ENCODE measurements around the gene SPINK7.
"Not testable (repeated sequence)": the region's sequence is repeated elsewhere in the genome, so short reads cannot be mapped to it uniquely, and the experiment has no call there.

SPINK7 gene

GRCh38 chr5:148311484-148311883 is 739 bp upstream of the SPINK7 start:
- no peak for DNase-seq (ENCODE audit: low spot score)
- TF ChIP-seq CTCF (IDR thresholded peaks at IDR 0.05; ENCODE audit: poor library complexity, severe bottlenecking) = no peak
- Histone ChIP-seq H3K9me3 (ENCODE audit: severe bottlenecking) (no peaks in the 10 kb centered on the region), H3K27me3 (ENCODE audit: insufficient read depth, poor library complexity, severe bottlenecking) (no peaks in the 10 kb centered on the region), H3K27ac (ENCODE audit: poor library complexity, severe bottlenecking) (no peak overlapping the region), H3K4me3 (ENCODE audit: severe bottlenecking) (no peak overlapping the region), H3K36me3 (ENCODE audit: low read depth) (no peaks in the 10 kb centered on the region), H3K4me1 (ENCODE audit: insufficient read depth, poor library complexity, severe bottlenecking) (no peaks in the 10 kb centered on the region)
- ATAC-seq (ENCODE audit: low read depth) = no peak

GRCh38 chr5:148314187-148314586 is 2.0 kb downstream of the SPINK7 start:
- Histone ChIP-seq H3K27me3 (ENCODE audit: insufficient read depth, poor library complexity, severe bottlenecking) (no peaks in the 10 kb centered on the region), H3K36me3 (ENCODE audit: low read depth) (no peaks in the 10 kb centered on the region), H3K4me3 (ENCODE audit: severe bottlenecking) (no peak overlapping the region), H3K9me3 (ENCODE audit: severe bottlenecking) (no peaks in the 10 kb centered on the region), H3K4me1 (ENCODE audit: insufficient read depth, poor library complexity, severe bottlenecking) (no peaks in the 10 kb centered on the region), H3K27ac (ENCODE audit: poor library complexity, severe bottlenecking) (no peak overlapping the region)
- peak; percentile 52 for TF ChIP-seq CTCF (IDR thresholded peaks at IDR 0.05; ENCODE audit: poor library complexity, severe bottlenecking)
- peak; percentile 83 for ATAC-seq (ENCODE audit: low read depth)
- DNase-seq (ENCODE audit: low spot score) = no peak

GRCh38 chr5:148314731-148315130 is 2.5 kb downstream of the SPINK7 start:
- H3K36me3 ChIP-seq (ENCODE audit: low read depth) = no peaks in the 10 kb centered on the region
- no peaks in the 10 kb centered on the region for H3K4me1 ChIP-seq (ENCODE audit: insufficient read depth, poor library complexity, severe bottlenecking)
- H3K27me3 ChIP-seq (ENCODE audit: insufficient read depth, poor library complexity, severe bottlenecking) = no peaks in the 10 kb centered on the region
- TF ChIP-seq CTCF (IDR thresholded peaks at IDR 0.05; ENCODE audit: poor library complexity, severe bottlenecking) = no peak
- no peak overlapping the region for H3K27ac ChIP-seq (ENCODE audit: poor library complexity, severe bottlenecking)
- no peak for ATAC-seq (ENCODE audit: low read depth)
- DNase-seq (ENCODE audit: low spot score) = no peak
- H3K4me3 ChIP-seq (ENCODE audit: severe bottlenecking) = no peak overlapping the region
- no peaks in the 10 kb centered on the region for H3K9me3 ChIP-seq (ENCODE audit: severe bottlenecking)

- H3K27ac ChIP-seq (ENCODE audit: poor library complexity, severe bottlenecking) = peak overlapping the region; percentile 21
- not testable (repeated sequence) for ATAC-seq (ENCODE audit: low read depth); H3K27me3 ChIP-seq (ENCODE audit: insufficient read depth, poor library complexity, severe bottlenecking); H3K36me3 ChIP-seq (ENCODE audit: low read depth); H3K4me1 ChIP-seq (ENCODE audit: insufficient read depth, poor library complexity, severe bottlenecking); DNase-seq (ENCODE audit: low spot score); H3K9me3 ChIP-seq (ENCODE audit: severe bottlenecking)
- peak overlapping the region; percentile 31 for H3K4me3 ChIP-seq (ENCODE audit: severe bottlenecking)
Observed at GRCh38 chr5:148320011-148320963, 8.1 kb downstream of the SPINK7 start.

GRCh38 chr5:148333262-148333849 is 21.1 kb downstream of the SPINK7 start:
- Histone ChIP-seq H3K27ac (ENCODE audit: poor library complexity, severe bottlenecking) (no peak overlapping the region), H3K27me3 (ENCODE audit: insufficient read depth, poor library complexity, severe bottlenecking) (no peaks in the 10 kb centered on the region), H3K4me3 (ENCODE audit: severe bottlenecking) (no peak overlapping the region), H3K36me3 (ENCODE audit: low read depth) (no peaks in the 10 kb centered on the region), H3K4me1 (ENCODE audit: insufficient read depth, poor library complexity, severe bottlenecking) (peaks cover 15% of the 10 kb centered on the region), H3K9me3 (ENCODE audit: severe bottlenecking) (no peaks in the 10 kb centered on the region)
- ATAC-seq (ENCODE audit: low read depth) = no peak
- no peak for TF ChIP-seq CTCF (IDR thresholded peaks at IDR 0.05; ENCODE audit: poor library complexity, severe bottlenecking)
- DNase-seq (ENCODE audit: low spot score) = no peak
